ENCODE data around the gene PON3.

The PON3 gene

DNA sequence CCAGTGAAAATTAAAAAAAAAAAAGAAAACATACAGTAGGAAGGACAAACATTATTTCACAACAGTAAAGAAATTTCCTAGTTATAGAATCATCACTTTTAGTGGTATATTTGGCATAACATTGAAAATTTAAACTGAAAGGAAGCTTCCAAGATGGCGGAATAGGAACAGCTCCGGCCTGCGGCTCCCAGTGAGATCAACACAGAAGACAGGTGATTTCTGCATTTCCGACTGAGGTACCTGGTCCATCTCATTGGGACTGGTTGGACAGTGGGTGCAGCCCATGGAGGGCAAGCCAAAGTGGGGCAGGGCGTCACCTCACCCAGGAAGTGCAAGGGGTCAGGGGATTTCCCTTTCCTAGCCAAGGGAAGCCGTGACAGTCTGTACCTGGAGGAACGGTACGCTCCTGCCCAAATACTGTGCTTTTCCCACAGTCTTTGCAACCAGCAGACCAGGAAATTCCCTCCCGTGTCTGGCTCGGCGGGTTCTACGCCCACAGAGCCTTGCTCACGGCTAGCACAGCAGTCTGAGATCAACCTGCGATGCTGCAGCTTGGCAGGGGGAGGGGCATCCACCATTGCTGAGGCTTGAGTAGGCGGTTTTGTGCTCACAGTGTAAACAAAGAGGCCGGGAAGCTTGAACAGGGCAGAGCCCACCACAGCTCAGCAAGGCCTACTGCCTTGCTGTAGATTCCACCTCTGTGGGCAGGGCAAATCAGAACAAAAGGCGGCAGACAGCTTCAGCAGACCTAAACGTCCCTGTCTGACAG, 19.4 kb downstream of the PON3 start:
- H3K4me3 ChIP-seq (ENCODE audit: low read depth, low read length): no peak overlapping the region
- TF ChIP-seq, protein P1, sequence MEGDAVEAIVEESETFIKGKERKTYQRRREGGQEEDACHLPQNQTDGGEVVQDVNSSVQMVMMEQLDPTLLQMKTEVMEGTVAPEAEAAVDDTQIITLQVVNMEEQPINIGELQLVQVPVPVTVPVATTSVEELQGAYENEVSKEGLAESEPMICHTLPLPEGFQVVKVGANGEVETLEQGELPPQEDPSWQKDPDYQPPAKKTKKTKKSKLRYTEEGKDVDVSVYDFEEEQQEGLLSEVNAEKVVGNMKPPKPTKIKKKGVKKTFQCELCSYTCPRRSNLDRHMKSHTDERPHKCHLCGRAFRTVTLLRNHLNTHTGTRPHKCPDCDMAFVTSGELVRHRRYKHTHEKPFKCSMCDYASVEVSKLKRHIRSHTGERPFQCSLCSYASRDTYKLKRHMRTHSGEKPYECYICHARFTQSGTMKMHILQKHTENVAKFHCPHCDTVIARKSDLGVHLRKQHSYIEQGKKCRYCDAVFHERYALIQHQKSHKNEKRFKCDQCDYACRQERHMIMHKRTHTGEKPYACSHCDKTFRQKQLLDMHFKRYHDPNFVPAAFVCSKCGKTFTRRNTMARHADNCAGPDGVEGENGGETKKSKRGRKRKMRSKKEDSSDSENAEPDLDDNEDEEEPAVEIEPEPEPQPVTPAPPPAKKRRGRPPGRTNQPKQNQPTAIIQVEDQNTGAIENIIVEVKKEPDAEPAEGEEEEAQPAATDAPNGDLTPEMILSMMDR (IDR thresholded peaks at IDR 0.05; ENCODE audit: control insufficient read depth, extremely low read depth, insufficient read depth): no peak
- DNase-seq (ENCODE audit: low read depth): no peak

DNA sequence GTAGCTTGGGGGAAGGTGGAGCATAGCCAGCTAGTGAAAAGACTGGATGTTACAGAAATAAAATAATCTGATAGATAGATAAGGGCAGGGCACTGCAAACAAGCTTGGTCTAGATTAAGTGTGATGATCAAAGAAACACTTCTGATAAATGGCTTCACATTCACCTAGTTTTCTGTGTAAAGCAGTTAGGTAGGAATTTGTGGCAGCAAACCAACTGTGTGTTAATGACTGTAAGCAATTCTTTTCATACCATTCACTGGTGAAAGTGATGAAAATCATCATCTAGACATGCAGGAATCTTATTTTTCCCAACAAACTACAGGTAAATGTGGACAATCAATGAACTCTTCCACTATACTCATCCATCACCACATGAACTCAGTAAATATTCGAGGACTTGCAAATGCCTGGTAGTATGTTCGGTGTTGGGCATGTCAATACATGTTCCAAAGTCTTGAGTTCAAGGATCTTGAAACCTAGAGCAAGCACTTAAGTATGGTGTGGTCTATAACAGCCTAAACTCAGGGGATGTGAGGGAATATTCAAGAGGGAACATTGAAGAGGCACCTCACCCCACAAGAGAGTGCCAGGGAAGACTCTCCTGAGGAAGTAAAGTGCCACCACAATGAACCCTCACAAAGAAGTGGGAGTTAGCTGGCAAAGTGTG, 20.5 kb downstream of the PON3 start:
- TF ChIP-seq, protein P1 (IDR thresholded peaks at IDR 0.05; ENCODE audit: control insufficient read depth, extremely low read depth, insufficient read depth): no peak
- no peak overlapping the region for H3K4me3 ChIP-seq (ENCODE audit: low read depth, low read length)
- DNase-seq (ENCODE audit: low read depth): no peak

DNA sequence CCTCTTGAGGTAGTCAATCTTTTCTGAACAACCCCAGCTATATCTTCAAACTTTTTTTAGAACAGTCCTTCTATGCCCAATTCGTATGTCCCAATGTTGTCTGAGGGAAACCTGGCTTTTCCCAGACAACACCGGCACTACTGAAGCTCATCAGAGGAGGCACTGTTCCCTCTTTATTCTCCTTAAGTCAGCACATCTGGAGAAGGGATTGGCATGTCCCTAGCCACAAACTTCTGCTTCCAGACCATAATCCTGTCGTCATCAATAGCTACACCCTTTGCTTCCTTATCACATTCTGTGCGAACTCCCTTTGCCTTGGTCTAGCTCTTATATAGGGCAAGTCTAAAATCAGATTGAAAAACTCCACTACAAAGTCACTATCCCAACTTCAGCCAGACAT, 22.9 kb downstream of the PON3 start:
- TF ChIP-seq, protein P1 (IDR thresholded peaks at IDR 0.05; ENCODE audit: control insufficient read depth, extremely low read depth, insufficient read depth): no peak
- H3K4me3 ChIP-seq (ENCODE audit: low read depth, low read length): no peak overlapping the region
- DNase-seq (ENCODE audit: low read depth): no peak

DNA sequence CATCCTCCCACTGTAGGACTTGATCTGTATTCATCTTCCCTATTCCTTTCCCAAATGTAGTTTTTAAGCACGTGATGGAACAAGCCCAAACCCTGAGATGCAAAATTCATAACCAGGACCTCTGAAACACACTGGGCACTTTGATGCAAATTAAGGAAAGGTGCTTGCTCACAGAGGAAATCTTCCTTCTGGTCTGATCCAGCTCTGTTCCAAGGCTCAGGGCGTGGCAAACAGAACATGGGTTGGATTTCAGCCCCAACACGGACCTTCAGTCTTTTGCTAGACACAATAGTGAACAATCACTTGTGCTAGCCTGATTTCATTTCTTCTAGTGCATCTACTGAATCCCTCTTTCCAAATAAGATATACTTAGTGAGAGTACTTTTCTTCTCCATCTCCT, 27.9 kb downstream of the PON3 start:
- DNase-seq (ENCODE audit: low read depth): no peak
- no peak overlapping the region for H3K4me3 ChIP-seq (ENCODE audit: low read depth, low read length)
- TF ChIP-seq, protein P1 (IDR thresholded peaks at IDR 0.05; ENCODE audit: control insufficient read depth, extremely low read depth, insufficient read depth): no peak

DNA sequence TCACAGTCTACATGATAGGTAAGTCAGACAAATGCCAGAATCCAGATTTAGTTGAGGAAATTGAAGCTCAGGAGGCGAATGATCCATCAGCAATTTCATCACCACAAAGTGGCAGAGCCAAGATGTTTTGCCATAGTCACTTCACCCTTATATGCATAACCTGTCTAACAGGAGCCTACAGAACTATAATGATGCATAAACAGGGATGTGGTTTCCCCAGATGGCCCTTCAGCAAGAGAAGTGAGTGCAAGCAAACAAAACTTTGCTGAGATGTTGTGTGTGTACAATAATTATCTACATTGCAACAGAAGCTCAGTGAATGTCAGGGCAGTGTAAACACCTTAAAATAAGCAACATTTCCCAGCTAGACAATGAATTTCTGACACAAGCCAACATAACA, 28.6 kb downstream of the PON3 start:
- H3K4me3 ChIP-seq (ENCODE audit: low read depth, low read length): no peak overlapping the region
- TF ChIP-seq, protein P1 (IDR thresholded peaks at IDR 0.05; ENCODE audit: control insufficient read depth, extremely low read depth, insufficient read depth): no peak
- no peak for DNase-seq (ENCODE audit: low read depth)

DNA sequence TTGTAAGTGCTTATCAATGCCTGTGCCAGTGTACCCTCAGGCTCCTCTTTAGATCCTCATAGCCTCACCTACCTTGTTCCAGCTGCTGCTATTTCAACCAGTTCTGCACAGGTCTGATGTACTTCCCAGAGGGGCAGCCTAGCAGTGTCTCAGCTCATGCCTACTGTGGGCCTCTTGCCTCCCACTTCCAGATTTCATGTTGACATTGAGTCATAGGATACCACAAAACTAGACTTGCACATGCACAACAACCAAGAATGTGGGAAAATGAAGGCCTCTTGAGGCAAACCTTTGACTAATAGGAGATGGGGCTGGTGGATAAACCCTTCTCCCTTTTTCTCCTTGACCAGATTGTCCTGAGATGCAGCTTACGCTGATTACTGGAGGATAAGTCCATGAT, 31.0 kb downstream of the PON3 start:
- TF ChIP-seq, protein P1 (IDR thresholded peaks at IDR 0.05; ENCODE audit: control insufficient read depth, extremely low read depth, insufficient read depth): no peak
- H3K4me3 ChIP-seq (ENCODE audit: low read depth, low read length): no peak overlapping the region
- DNase-seq (ENCODE audit: low read depth): no peak

Data from LNCaP clone FGC (cell line).